Measurements from ENCODE around the gene PPP6C. TPM values are rescaled to one million over a fixed set of nuclear protein-coding genes. Genes with fewer than 3 reads are reported as not detected.
"Not testable (repeated sequence)": the region's sequence is repeated elsewhere in the genome, so short reads cannot be mapped to it uniquely, and the experiment has no call there.

The PPP6C gene
- total RNA-seq, 1 donor from 2014 or later, result 37.9 TPM

GRCh38 chr9:125235804-125236519 lies 46.4 kb upstream of the PPP6C start:
- DNase-seq (ENCODE audit: extremely low spot score, unreplicated experiment), result no peak
- Mint-ChIP-seq H3K36me3 (ENCODE audit: unreplicated experiment) (peaks cover 47% of the 10 kb centered on the region), H3K4me3 (ENCODE audit: unreplicated experiment) (peak overlapping the region; percentile 89), H3K27me3 (ENCODE audit: unreplicated experiment) (no peaks in the 10 kb centered on the region), H3K9me3 (ENCODE audit: unreplicated experiment) (no peaks in the 10 kb centered on the region), H3K27ac (ENCODE audit: unreplicated experiment) (peak overlapping the region; percentile 48), H3K4me1 (ENCODE audit: unreplicated experiment) (peaks cover 52% of the 10 kb centered on the region)
- no peak for TF ChIP-seq CTCF (IDR thresholded peaks at IDR 0.05)

GRCh38 chr9:125234099-125234498 lies 44.5 kb upstream of the PPP6C start:
- not testable (repeated sequence) for H3K27ac Mint-ChIP-seq (ENCODE audit: unreplicated experiment); DNase-seq (ENCODE audit: extremely low spot score, unreplicated experiment); H3K9me3 Mint-ChIP-seq (ENCODE audit: unreplicated experiment); H3K4me3 Mint-ChIP-seq (ENCODE audit: unreplicated experiment); H3K27me3 Mint-ChIP-seq (ENCODE audit: unreplicated experiment)
- Mint-ChIP-seq H3K36me3 (ENCODE audit: unreplicated experiment) (peaks cover 41% of the 10 kb centered on the region), H3K4me1 (ENCODE audit: unreplicated experiment) (peaks cover 43% of the 10 kb centered on the region)

- H3K9me3 Mint-ChIP-seq (ENCODE audit: unreplicated experiment), result no peaks in the 10 kb centered on the region
- no peaks in the 10 kb centered on the region for H3K27me3 Mint-ChIP-seq (ENCODE audit: unreplicated experiment)
- no peak for DNase-seq (ENCODE audit: extremely low spot score, unreplicated experiment)
- peaks cover 37% of the 10 kb centered on the region for H3K36me3 Mint-ChIP-seq (ENCODE audit: unreplicated experiment)
- no peak for TF ChIP-seq CTCF (IDR thresholded peaks at IDR 0.05)
- H3K27ac Mint-ChIP-seq (ENCODE audit: unreplicated experiment), result peak overlapping the region; percentile 61
- no peak overlapping the region for H3K4me3 Mint-ChIP-seq (ENCODE audit: unreplicated experiment)
- peaks cover 38% of the 10 kb centered on the region for H3K4me1 Mint-ChIP-seq (ENCODE audit: unreplicated experiment)
Measured at GRCh38 chr9:125233678-125234077, 44.1 kb upstream of the PPP6C start.

- no peak for TF ChIP-seq CTCF (IDR thresholded peaks at IDR 0.05)
- H3K4me1 Mint-ChIP-seq (ENCODE audit: unreplicated experiment), result no peaks in the 10 kb centered on the region
- no peaks in the 10 kb centered on the region for H3K9me3 Mint-ChIP-seq (ENCODE audit: unreplicated experiment)
- no peak overlapping the region for H3K4me3 Mint-ChIP-seq (ENCODE audit: unreplicated experiment)
- no peak overlapping the region for H3K27ac Mint-ChIP-seq (ENCODE audit: unreplicated experiment)
- DNase-seq (ENCODE audit: extremely low spot score, unreplicated experiment), result no peak
- H3K36me3 Mint-ChIP-seq (ENCODE audit: unreplicated experiment), result peaks cover 4% of the 10 kb centered on the region
- no peaks in the 10 kb centered on the region for H3K27me3 Mint-ChIP-seq (ENCODE audit: unreplicated experiment)
Measured at GRCh38 chr9:125227761-125228160, 38.2 kb upstream of the PPP6C start.

- not testable (repeated sequence) for H3K27ac Mint-ChIP-seq (ENCODE audit: unreplicated experiment); H3K4me1 Mint-ChIP-seq (ENCODE audit: unreplicated experiment); H3K27me3 Mint-ChIP-seq (ENCODE audit: unreplicated experiment); H3K4me3 Mint-ChIP-seq (ENCODE audit: unreplicated experiment); DNase-seq (ENCODE audit: extremely low spot score, unreplicated experiment); H3K36me3 Mint-ChIP-seq (ENCODE audit: unreplicated experiment); H3K9me3 Mint-ChIP-seq (ENCODE audit: unreplicated experiment)
Measured at GRCh38 chr9:125224858-125225257, 35.3 kb upstream of the PPP6C start.

- no peak for DNase-seq (ENCODE audit: extremely low spot score, unreplicated experiment)
- Mint-ChIP-seq H3K4me1 (ENCODE audit: unreplicated experiment) (no peaks in the 10 kb centered on the region), H3K36me3 (ENCODE audit: unreplicated experiment) (peaks cover 13% of the 10 kb centered on the region), H3K9me3 (ENCODE audit: unreplicated experiment) (no peaks in the 10 kb centered on the region), H3K27me3 (ENCODE audit: unreplicated experiment) (no peaks in the 10 kb centered on the region), H3K27ac (ENCODE audit: unreplicated experiment) (no peak overlapping the region), H3K4me3 (ENCODE audit: unreplicated experiment) (no peak overlapping the region)
- no peak for TF ChIP-seq CTCF (IDR thresholded peaks at IDR 0.05)
Measured at GRCh38 chr9:125218621-125219020, 29.0 kb upstream of the PPP6C start.
